NT2/D1 (cell line): ENCODE results near the gene FAM193A.

Experiments
- SUZ12 ChIP-seq: IDR thresholded peaks from 2 replicates; pipeline ENCODE4 v1.6.1; 2011; ENCODE audit not compliant: insufficient read length, insufficient read depth; ENCODE audit errors: extremely low read depth
- YY1 ChIP-seq: IDR thresholded peaks from 2 replicates; pipeline ENCODE4 v1.6.1; 2011; ENCODE audit not compliant: insufficient read length, insufficient read depth

DNA sequence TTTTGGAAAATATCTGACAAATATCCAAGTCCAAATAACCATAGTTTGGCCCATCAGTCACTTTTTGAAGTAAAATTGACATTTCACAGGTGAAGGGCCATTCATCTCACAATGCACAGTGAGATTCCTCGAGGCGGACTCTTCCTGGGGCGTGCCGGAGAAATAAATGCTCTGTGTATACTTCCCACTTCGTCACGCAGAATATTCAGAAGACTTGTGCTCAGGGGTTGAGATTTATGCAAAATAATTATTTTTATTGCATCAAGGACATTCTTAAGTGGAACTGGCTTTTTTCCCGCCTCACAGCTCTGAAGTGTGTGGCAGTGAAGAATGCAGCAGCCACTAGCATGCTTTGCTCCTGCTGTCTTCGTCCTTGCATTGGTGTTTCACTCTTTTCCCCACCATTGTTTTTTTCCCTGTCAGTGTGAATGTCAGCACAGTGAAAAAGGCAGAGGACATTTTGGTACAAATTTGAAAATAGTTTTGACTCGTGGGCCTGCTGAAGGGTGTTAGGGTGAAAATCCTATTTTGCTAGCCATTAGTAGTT lies 70.6 kb downstream of the FAM193A start:
- TF ChIP-seq SUZ12 (no peak), YY1 (no peak)
